Kidney glomerular epithelial cell (primary cell): ENCODE measurements around the gene ZNF644.
"Not testable (repeated sequence)": the region's sequence is repeated elsewhere in the genome, so short reads cannot be mapped to it uniquely, and the experiment has no call there.

Experiments
- DNase-seq: peaks from one replicate; lab custom pipeline; 2025; lab: John Stamatoyannopoulos, UW

Gene ZNF644

GRCh38 chr1:91021686-91022517, at the start of gene ZNF644:
Gene ZNF644, minus strand, starts transcription at chr1:91022035. Its CDS starts 39,682 bp downstream, at chr1:90982353.
- DNase-seq: peak; percentile 67

GRCh38 chr1:91070298-91070697, 48.5 kb upstream of the ZNF644 start:
- DNase-seq: no peak

- DNase-seq: no peak
These were observed 44.7 kb upstream of the ZNF644 start for GRCh38 chr1:91066538-91066937.

- DNase-seq: no peak
These were observed 43.5 kb upstream of the ZNF644 start for GRCh38 chr1:91065337-91065736.

GRCh38 chr1:91063403-91063802, 41.6 kb upstream of the ZNF644 start:
- not testable (repeated sequence) for DNase-seq

GRCh38 chr1:91059157-91059556, 37.3 kb upstream of the ZNF644 start:
- DNase-seq: no peak

GRCh38 chr1:91057784-91058183, 35.9 kb upstream of the ZNF644 start:
- no peak for DNase-seq

- DNase-seq: no peak
These were observed 33.1 kb upstream of the ZNF644 start for GRCh38 chr1:91054780-91055481.

GRCh38 chr1:91053630-91054029, 31.8 kb upstream of the ZNF644 start:
- no peak for DNase-seq

- not testable (repeated sequence) for DNase-seq
These were observed 27.7 kb upstream of the ZNF644 start for GRCh38 chr1:91049551-91049950.

GRCh38 chr1:91046766-91047165, 24.9 kb upstream of the ZNF644 start:
- DNase-seq: no peak

GRCh38 chr1:91045284-91045683, 23.4 kb upstream of the ZNF644 start:
- DNase-seq: no peak

- DNase-seq: not testable (repeated sequence)
These were observed 22.9 kb upstream of the ZNF644 start for GRCh38 chr1:91044776-91045175.

GRCh38 chr1:91042372-91042771, 20.5 kb upstream of the ZNF644 start:
- not testable (repeated sequence) for DNase-seq

- DNase-seq: no peak
These were observed 16.7 kb upstream of the ZNF644 start for GRCh38 chr1:91038582-91038981.

- DNase-seq: no peak
These were observed 15.3 kb upstream of the ZNF644 start for GRCh38 chr1:91036894-91037829.

- DNase-seq: no peak
These were observed 10.5 kb upstream of the ZNF644 start for GRCh38 chr1:91032349-91032748.

- DNase-seq: no peak
These were observed 9.2 kb upstream of the ZNF644 start for GRCh38 chr1:91031081-91031480.

GRCh38 chr1:91026777-91027176, 4.9 kb upstream of the ZNF644 start:
- no peak for DNase-seq

- DNase-seq: no peak
These were observed 4.5 kb upstream of the ZNF644 start for GRCh38 chr1:91026320-91026719.

- DNase-seq: no peak
These were observed 2.8 kb upstream of the ZNF644 start for GRCh38 chr1:91024481-91025119.

- DNase-seq: no peak
These were observed 689 bp upstream of the ZNF644 start for GRCh38 chr1:91022518-91022929.
